CD4-positive, alpha-beta T cell treated with Interleukin-1 beta for 1 hour (primary cell): ENCODE measurements around the gene POU6F2.
"Not testable (repeated sequence)": the region's sequence is repeated elsewhere in the genome, so short reads cannot be mapped to it uniquely, and the experiment has no call there.

Experiments used
- DNase-seq, 2 donors: peaks; one replicate each; pipeline ENCODE4 v3.0.0-alpha.2; 2020 to 2022

Gene POU6F2, protein sequence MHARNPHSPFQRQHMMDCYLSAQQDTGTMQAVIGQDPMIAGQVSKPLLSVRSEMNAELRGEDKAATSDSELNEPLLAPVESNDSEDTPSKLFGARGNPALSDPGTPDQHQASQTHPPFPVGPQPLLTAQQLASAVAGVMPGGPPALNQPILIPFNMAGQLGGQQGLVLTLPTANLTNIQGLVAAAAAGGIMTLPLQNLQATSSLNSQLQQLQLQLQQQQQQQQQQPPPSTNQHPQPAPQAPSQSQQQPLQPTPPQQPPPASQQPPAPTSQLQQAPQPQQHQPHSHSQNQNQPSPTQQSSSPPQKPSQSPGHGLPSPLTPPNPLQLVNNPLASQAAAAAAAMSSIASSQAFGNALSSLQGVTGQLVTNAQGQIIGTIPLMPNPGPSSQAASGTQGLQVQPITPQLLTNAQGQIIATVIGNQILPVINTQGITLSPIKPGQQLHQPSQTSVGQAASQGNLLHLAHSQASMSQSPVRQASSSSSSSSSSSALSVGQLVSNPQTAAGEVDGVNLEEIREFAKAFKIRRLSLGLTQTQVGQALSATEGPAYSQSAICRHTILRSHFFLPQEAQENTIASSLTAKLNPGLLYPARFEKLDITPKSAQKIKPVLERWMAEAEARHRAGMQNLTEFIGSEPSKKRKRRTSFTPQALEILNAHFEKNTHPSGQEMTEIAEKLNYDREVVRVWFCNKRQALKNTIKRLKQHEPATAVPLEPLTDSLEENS

DNA sequence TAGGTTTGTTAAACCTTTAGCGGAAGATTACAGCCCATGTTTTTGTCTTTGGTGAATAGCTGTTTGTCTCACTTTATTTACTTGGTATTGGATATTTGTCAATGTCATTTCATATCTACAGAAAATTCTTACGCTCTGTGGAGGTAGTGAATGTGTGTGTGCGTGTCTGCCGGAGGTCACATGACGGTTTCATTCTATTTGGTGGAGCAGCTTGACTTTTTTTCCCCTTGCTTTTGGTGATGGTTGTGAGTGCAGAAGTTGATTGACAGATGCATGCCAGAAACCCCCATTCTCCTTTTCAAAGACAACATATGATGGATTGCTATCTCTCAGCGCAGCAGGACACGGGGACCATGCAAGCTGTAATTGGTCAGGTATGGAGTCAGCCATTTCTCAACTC lies at the start of gene POU6F2:
POU6F2 (plus strand) TSS at position 225 of the 400 bp plus-strand sequence; CDS start at position 270, 45 bp downstream.
- no peak for DNase-seq

DNA sequence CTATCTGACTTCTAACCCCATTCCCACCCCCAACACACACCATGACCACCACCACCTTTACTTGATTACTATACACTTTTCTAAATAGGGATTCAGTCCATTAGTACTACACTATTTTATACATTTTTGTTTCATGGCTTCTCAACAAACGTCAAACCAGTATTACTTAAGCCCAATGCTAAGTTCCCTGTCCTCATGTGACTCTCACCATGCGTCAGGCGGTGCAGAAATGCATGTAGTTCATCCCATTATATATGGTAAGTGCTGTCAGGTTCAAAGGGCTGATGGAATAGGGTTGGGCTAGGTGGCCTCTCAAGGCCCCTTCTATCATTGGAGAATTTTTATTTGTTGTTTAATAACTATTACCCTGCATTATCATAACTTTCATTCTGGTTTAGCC lies 49.2 kb upstream of the POU6F2 start:
- no peak for DNase-seq

DNA sequence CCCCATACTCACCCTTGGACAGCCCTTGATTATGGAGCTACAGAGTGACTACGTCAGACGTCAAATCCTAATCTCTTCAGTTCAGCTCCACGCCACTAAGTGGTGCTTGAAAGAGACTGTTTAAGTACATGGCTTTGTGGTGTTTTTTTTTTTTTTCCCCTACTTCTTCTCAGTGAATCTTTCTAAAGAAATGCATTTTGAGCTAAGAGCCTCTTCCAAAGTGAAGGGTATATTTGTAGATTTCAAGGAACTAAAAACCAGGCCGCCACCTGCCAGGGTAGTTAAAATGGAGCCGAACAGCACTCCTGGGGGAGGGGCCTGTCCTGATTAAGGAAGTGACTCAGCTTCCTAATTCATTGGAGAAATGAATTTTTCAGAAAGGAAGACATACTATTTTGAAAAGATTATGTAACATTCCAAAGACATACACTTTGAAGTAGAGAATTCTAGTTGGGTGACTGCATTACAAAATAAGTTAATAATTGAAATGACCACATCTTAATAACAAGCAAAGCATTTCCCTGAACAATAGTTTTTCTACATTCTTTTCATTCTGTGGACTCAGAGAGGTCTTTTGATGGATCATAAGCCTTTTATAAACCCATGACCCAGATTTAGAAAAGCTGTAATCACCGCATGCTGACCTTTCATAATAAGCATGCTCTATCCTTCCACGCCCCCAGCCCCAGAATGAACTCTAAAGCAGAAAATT lies 48.1 kb upstream of the POU6F2 start:
- DNase-seq = no peak

DNA sequence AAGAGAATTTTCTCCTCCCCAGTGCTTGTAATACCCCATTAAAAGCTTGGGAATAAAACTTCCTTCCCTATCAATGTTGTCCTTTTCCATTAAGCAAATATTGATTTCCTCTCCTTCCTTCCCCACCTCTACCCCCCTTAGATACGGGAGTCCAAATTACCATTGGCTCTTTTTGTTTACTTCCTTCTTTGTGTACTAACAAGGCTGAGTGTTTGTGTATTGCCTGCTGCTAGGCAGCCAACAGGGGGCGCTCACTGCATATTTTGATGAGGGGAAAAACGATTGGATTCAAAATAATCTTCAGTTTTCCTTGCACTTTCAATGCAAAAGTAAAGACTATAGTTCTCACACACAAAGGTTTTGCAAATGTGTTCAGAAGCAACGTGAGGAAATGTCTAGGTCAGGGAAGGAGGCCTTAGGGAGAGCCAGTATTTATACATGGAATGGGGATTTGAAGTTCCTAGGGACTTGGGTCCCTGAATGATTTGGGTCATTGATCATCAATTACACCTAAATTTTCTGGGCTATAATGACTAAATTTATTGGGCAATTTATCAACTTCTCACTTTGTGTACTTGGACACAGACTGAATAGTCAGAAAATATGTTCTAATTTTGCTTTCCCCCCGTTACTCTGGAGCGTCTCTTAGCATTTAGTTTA lies 45.1 kb upstream of the POU6F2 start:
- DNase-seq = peak; percentile 25 to 32

DNA sequence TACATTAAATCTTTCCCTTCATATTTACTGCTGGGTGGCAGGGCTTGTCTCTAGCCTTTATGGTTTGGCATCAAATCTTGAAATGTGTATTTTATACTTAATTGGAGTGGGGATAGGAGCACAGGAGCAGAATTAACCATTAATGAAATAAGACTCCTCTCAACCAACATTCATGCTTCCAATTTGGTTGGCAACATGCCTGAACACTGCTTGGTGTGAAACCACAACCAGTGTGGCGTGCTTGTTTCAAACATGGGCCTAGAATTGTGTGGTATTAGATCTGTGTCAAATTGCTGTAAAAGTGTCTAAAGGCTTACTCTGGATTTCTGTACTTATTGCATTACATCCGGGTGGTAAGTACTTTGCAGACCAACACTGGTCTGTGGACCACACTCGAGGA lies 43.7 kb upstream of the POU6F2 start:
- no peak for DNase-seq

DNA sequence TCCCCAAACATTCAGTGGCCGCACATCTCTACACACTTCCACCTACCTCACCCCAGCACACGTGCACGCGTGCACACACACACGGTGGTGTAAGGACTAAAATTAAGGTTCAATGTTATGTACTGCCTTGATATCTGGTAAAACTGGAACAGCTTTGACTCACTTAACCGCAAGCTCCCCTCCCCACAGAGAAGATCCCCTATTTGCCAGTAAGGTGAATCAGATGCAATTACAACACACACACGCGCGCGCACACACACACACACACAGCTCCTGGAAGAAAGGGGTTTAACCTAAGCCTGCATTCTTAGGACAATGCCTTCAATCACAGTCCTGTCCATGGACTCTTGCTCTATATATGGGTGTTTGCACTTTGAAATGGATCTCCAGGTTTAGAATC lies 43.2 kb upstream of the POU6F2 start:
- DNase-seq = no peak

DNA sequence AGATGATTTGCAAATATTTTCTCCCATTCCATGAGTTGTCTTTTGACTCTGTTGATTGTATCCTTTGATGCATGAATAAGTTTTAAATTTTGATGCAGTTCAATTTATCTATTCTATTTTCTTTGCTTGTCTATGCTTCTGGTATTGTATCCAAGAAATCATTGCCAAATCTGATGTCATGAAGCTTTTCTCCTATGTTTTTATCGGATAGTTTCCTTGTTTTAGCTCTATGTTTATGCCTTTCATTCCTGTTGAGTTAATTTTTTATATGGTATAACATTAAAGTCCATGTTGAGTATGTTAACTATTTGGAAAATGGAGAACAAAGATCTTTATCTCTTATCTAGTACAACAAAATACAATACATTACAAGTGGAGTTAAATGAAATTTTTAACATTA lies 41.1 kb upstream of the POU6F2 start:
- DNase-seq = no peak

DNA sequence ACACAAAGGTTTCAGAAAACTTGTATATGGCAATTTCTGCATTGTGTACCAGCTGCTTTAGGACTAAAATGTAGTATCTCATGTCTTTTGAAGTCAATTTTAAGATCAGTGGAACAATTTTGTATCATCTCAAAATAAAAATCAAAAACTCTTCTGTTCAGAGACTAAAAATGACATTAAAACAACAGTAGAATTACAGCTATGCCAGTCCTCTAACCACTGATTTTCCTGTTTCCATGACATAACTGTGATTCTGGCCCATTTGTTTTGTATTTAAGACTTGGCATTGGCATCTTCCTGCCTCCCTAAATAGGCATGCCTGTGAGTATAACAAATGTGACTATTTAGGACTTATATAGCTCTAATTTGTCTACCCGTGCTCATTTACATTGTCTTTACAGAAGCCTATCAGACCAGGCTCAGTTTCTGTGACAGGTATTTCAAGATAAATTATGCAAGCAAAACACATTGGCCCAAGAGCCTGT lies 39.7 kb upstream of the POU6F2 start:
- DNase-seq = no peak

DNA sequence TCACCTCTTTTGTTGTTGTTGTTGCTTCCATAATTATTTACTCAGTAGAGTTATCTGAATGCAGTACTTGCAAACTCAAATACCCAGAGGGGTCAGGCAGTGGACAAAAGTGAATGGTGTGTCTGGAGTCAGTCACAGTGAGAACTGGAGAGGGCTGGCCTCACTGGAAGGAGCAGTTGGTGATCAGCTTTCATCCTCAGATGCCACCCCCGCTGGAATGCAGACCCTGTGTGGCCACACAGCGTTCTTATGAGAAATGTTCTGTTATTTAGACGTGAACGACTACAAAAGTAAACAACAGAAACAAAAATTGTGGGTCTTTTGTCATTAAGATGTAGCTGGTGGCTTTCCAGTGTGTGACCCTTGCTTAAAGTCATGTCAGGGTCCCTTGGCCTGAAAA lies 39.1 kb upstream of the POU6F2 start:
- no peak for DNase-seq

DNA sequence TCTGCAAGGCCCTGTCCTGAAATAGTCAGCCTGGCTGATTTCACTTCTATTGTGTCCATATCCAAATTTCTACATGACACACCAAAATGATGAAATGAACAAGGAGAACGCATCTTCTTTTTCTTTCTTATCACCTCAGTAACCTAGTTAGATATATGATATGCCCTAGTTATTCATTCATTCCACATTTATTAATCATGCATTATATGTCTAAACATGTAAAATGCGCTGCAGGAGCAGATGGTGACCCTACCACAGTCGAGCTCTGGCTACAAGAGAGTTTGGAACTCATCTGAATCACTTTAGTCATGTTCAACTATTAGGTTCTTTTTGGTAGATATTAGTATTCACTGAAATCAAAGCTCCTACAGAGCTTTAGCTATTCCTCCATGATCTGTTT lies 36.9 kb upstream of the POU6F2 start:
- DNase-seq = no peak

DNA sequence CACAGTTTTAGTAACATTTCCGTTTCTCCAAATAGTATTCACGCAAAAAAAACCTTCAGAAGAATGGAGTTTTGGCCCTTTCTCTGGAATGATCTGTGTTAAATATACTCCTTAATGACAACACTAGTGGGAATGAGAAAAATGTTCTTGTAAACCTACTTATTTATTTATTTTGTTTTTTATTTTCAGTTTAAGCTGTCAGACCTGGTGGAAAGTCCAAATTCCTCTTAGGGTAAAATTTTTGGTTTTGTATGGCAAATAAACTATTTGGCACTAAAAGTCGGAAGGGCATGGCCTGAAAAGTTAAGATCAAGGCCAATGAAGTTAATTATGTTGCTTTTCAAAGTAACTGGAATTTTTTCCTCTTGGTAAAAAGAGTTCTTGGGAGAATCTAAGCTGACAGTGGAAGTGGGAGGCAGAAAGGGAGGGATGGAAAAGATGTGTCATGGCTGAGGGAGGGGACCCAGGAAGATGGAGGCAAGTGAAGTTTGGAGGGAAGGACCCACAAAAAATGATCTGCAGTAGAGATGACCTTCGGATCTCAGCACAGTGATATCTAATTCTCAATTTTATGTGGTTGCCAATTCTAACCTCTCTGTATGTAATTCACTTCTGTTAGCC lies 35.2 kb upstream of the POU6F2 start:
- no peak for DNase-seq

DNA sequence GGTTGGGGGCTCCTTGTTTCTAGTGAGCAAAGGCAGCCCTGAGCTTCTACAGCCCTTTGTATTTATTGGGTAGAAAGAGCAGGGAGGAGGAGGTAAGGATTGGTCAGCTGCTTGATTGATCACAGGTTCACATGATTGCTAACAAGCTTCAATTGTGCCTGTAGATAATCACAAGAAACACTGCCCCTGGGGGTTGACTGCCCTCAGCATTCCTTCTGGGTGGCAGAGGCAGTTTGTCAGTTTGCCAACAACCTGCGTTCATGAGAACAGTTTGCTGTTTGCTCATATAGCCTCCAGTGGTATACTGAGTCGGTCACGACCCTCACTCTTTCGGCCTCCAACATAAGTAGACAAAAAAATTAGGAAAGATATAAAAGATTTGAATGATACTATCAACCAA lies 30.2 kb upstream of the POU6F2 start:
- not testable (repeated sequence) for DNase-seq

DNA sequence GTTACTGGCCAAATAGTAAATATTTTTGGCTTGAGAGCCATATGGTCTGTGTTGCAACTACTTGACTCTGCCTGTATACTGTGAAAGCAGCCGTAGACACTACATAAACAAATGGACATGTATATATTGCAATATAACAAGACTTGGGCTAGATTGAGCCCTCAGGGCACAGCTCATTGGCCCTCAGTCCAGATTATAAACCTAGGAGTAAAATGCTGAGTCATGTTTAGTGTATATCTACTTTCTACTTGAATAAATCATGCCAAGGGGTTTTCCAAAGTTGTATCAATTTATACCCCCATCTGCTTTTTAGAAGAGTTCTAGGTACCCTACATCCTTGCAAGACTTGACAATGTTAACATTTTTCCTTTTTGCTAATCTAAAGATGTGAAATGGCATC lies 27.4 kb upstream of the POU6F2 start:
- DNase-seq = no peak

DNA sequence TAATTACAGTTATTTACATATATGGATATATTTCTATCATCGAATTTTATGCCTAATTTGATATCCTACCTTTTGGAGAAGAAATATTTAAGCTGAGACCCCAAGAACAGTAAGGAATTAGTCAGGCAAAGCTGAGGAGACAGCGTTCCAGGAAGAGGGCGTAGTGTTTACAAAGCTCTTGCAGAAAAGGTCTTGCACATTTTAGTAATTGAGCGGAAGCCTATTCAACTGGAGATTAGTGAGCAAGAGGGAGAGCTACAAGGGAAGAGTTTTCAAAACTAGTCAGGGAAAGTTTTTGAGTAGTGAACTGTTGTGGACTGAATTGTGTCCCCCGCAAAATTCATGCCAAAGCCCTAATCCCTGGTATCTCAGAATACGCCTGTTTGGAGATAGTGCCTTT lies 26.5 kb upstream of the POU6F2 start:
- DNase-seq = no peak

DNA sequence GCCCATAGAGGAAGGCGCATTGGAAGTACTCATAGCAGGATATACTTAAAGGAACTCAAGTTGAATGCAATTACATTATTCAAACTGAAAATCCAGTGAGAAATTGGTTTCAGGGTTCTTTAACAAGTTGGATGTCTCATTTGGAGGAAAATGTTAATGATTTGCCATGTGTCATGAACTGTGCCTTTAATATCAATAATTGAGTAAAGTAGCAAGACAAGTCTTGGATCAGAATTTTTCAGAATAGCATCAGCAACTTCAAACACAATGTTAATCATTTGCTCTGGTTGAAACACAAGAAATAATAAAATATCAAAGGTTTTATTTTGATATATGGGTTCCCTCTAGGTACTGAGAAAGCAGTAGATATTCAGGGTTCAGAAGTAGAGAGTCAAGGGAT lies 24.5 kb upstream of the POU6F2 start:
- no peak for DNase-seq

DNA sequence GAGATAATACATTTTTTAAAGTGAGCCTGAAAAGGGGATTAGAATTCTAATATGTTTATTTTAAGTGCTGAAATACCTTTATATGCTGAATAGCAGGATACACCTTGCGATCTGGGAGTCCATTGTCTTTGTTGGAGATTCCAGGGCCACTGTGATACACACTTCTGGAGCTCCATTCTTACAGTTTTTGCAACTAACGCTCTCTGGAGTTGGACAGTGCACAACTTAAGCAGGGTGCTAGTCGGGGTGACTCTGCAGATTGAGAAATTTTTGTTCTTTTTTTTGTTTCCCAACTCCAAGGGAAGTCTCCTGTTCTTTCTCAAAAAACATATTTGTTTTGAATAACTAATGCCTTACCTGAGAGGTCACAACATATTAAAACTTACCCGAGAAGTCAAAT lies 23.7 kb upstream of the POU6F2 start:
- no peak for DNase-seq

DNA sequence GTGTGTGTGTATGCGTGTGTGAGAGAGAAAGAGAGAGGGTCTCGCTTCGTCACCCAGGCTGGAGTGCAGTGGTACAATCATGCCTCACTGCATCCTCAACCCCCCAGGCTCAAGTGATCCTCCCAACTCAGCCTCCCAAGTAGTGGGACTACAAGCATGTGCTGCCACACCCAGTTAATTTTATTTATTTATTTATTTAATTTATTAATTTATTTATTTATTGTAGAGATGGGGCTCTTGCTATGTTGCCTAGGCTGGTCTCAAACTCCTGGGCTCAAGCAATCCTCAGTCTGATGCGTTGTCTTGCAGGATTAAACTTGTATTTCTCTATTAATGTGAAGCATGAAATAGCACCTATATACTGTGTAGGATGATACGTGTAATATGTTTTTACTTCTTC lies 21.8 kb upstream of the POU6F2 start:
- DNase-seq = no peak

DNA sequence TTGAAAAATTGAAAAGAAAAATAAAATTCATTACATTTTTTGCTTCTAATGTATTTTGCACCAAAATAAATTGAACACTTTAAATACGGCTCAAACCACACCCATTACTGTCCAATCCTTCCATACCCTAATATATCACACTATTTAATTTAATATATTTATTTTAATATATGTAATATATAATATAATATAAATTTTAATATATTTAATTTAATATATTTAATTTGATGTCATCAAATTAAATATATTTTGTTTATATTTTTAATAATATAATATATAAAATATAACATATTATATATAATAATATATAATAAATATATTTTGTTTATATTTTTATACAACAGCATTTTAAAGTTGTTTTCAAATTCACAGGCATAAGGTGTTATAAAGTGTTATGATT lies 15.7 kb upstream of the POU6F2 start:
- no peak for DNase-seq

DNA sequence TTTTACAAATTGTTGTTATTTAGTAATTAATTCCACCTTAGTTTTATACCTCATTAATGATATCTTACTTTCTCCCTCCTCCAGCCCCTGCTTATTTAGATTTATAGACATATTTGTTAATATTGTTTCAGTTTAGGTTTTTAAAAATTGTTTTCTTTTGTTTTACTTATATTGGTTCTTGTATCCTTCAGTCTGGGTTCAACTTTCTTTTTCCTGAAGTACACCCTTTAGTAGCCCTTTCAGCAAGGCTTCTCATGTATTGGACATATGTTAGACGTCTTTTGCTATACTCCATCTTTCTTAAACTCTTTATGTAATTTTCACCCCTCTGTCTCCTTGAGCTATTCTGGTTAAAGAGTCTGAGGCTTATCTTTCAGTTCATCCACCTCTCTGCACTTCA lies 12.8 kb upstream of the POU6F2 start:
- no peak for DNase-seq

DNA sequence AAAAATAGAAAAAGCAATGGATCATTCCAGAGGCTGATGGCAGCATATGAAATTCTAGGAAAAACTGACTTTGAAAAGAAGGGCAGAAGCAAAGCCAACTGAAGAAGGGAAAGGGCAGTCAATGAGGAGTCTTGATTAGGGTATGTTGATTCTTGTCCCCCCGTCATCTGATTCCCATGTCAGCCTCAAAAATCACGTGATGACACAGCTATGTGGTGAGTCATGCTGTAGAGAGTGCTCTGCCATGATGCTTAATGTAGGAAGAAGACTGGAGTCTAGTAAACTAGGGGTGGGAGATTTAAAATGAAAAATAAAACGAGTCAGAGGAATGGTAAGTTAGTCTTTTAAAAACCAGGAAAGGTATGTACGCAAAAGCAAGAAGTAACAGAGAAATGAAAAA lies 3.9 kb upstream of the POU6F2 start:
- DNase-seq = no peak

DNA sequence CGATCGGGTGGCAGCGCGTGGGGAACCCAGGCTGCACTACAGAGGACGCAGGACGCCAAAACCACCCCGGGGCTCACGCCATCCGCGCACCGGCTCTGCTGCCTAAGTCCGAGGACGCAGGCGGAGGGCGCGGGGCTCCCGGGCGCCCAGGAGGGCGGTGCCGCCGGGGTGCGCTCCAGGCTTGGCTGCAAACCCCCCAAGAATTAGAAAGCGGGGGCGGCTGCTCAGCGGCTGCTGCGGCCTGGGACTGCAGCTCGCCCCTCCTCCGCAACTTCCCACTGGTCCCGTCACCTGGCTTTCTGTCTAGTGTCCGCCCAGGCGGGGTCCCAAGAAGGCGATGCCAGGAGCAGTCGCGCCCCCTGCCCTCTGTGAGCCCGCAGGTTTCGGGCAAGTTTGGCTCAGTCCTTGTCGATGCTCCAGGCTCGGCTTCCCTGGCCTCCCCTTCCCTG lies 1.7 kb upstream of the POU6F2 start:
- no peak for DNase-seq

DNA sequence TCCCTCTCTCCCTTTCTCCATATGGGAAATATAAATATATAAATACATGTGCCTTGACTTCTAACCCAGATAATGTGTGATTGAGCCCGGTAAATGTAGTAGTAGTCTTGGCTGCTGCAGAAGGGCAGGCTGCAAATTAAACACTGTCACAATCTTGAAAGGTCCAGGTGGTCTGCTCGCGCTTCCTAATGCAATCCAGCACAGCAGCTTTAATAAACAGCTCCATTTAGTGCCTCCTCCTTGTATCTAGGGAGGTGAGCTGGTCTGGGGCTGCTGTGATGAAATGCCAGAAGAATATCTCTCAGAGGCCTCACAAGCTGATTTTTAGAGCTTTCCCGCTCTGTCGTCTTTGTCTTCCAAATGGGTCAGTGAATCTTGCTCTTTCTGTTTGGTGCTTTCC lies 782 bp downstream of the POU6F2 start:
- DNase-seq = no peak

DNA sequence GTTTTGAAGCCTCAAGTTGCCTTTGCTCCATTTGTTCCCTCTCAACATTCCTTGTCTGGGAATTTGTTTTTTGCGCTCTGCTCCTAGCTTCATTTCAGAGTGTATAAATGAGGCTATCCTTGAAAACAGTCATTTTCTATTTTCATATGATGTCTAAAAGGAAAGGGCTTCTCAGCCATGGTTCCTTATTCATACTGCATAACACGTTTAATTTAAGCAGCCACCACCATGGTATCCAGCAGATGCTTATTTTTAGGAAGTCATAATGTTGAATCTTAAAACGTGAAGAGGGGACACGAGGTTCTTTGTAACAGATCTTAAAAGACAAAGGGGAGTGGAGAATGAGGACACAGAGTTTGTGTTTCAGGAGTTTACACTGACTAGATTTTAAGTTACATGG lies 14.5 kb downstream of the POU6F2 start:
- no peak for DNase-seq
